H1 (cell line): ENCODE results near the gene CRNKL1. TPM values are rescaled to one million over a fixed set of nuclear protein-coding genes. Genes with fewer than 3 reads are reported as not detected.

Source experiments
- BACH1 ChIP-seq: IDR thresholded peaks from 2 replicates; pipeline ENCODE4 v1.6.1; 2012; ENCODE audit warnings: low read length, improper control_type of control experiment
- CBX8 ChIP-seq: fragments of 300-800, 300-1000 bp; sonication (generic); IDR thresholded peaks from 2 replicates; pipeline ENCODE4 v1.7.1; 2016; ENCODE audit warnings: low read depth, low read length, borderline replicate concordance
- CREB1 ChIP-seq: IDR thresholded peaks from 2 replicates; pipeline ENCODE4 v1.6.1; 2012; ENCODE audit warnings: inconsistent platforms
- JUND ChIP-seq: IDR thresholded peaks from 2 replicates; pipeline ENCODE4 v1.6.1; 2011; ENCODE audit warnings: mild to moderate bottlenecking, improper control_type of control experiment, low read length
- RBBP5 ChIP-seq: IDR thresholded peaks from 2 replicates; pipeline ENCODE4 v1.7.1; 2012; ENCODE audit warnings: low read depth, mild to moderate bottlenecking, inconsistent platforms, low read length, moderate library complexity, borderline replicate concordance
- polyA plus RNA-seq, 7 experiments: library from polyadenylated mRNA; depleted of rRNA in 3 of 7; stranded (reverse) in 5 of 7; unstranded in 2 of 7; fragments of >200 nt in 5 of 7; fragments of 200-250 nt in 2 of 7; gene quantifications; 1 replicate in 5 of 7; 2 replicates in 1 of 7; 4 replicates in 1 of 7; pipeline versions ENCODE4 v1.2.1 to v1.2.3, GENCODE V29; 2011 to 2013; ENCODE audit warnings: missing spikeins in 2 of 7, mixed read lengths in 2 of 7
- total RNA-seq: library from RNA; stranded (reverse); fragmentation: NEBNext Ultra II Directional; extraction: Animal tissue kit (Norgen Biotek cat#: 25700); gene quantifications from 2 replicates; pipeline ENCODE4 v1.2.1, GENCODE V29; 2021

CRNKL1 gene
- total and polyA plus RNA-seq, 2 of the 8 experiments (the other 6 are each of a cell fraction or from before 2014, with no cell fraction given): 4.0 to 26.5 TPM

DNA sequence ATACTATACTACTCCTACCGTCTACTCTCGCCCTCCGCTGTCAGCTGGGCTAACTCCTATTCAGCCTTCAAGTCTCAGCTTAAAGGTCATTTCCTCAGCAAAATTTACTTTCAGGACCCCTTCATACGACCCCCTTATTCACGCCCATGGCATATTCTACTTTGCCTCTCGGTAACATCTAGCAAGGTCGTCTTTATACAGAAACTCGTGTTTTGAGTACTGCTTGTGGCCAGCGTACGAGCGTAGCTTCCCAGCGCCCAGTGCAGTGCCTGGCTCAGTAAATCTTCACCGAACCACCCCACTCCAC, 546 bp downstream of the CRNKL1 start (continued):
- TF ChIP-seq JUND: no peak
- no peak for TF ChIP-seq BACH1
- no peak for TF ChIP-seq RBBP5
- TF ChIP-seq CREB1: no peak
- no peak for TF ChIP-seq CBX8
